K562 (cell line): Measurements from ENCODE around the gene BMPR2. TPM values are rescaled to one million over a fixed set of nuclear protein-coding genes. Genes with fewer than 3 reads are reported as not detected.

Source experiments
- ATAC-seq: fragments of 200-7000 bp; cut with Tn5 transposase; 3 replicates; pipeline ENCODE4 v1.9.1; 2020; ENCODE audit warnings: moderate library complexity
- BruUV-seq: library from RNA; stranded (reverse); fragments of 400-500 nt; replicated peaks from 2 replicates; lab custom pipeline; 2021; lab: Mats Ljungman, UMichigan
- CTCF ChIA-PET: fragments of 300-600 bp; formaldehyde crosslinking; extraction: SDS; loops from one replicate; lab custom pipeline; 2021; ENCODE audit warnings: low intra/inter-chr PET ratio; lab: Yijun Ruan, JAX
- POLR2A ChIA-PET: fragments of 300-600, 350-650 bp; sonication (Branson Sonifier 250); formaldehyde crosslinking; extraction: SDS; loops from one replicate; lab custom pipeline; 2021; ENCODE audit warnings: antibody characterized with exemption, inconsistent platforms; lab: Yijun Ruan, JAX
- DNase-seq, 4 experiments: peaks; one replicate each; pipeline versions ENCODE4 v3.0.0 to v3.0.0-alpha.2; 2011 to 2018; ENCODE audit warnings: low spot score in 3 of 4, mixed read lengths in 3 of 4; ENCODE audit errors: extremely low read depth in 1 of 4
- FAIRE-seq: peaks from 2 replicates; lab custom pipeline; 2011; peaks lifted over from hg19 to GRCh38; lab: Jason Lieb, UNC
- H2AFZ ChIP-seq: 2 replicates; pipeline ENCODE4 v1.6.0; 2011; ENCODE audit warnings: low read depth, low read length, control low read depth, inconsistent platforms
- H3K27ac ChIP-seq: fragments of 200-600 bp; 3 replicates; pipeline ENCODE4 v1.8.0; 2011; ENCODE audit warnings: low read depth, mild to moderate bottlenecking, control low read depth, inconsistent platforms, low read length, moderate library complexity, mixed read lengths; ENCODE audit errors: extremely low read depth
- H3K27me3 ChIP-seq, 2 experiments: fragments of 300-600 bp in 1 of 2; 2 replicates in 1 of 2; 3 replicates in 1 of 2; pipeline versions ENCODE4 v1.6.0 to v1.8.0; 2011; ENCODE audit warnings: inconsistent platforms in 2 of 2, low read length in 2 of 2, mild to moderate bottlenecking in 1 of 2, mixed read lengths in 1 of 2, moderate library complexity in 1 of 2; ENCODE audit not compliant: control insufficient read depth in 2 of 2, insufficient read depth in 2 of 2
- H3K36me3 ChIP-seq: fragments of 300-600 bp; 3 replicates; pipeline ENCODE4 v1.8.0; 2011; ENCODE audit warnings: mild to moderate bottlenecking, low read length, inconsistent platforms; ENCODE audit not compliant: control insufficient read depth, insufficient read depth
- H3K4me1 ChIP-seq, 2 experiments: fragments of 200-600 bp in 1 of 2; replicated peaks in 1 of 2; 2 replicates in 1 of 2; 3 replicates in 1 of 2; pipeline versions ENCODE4 v1.5.1 to v1.8.0; 2011; ENCODE audit warnings: inconsistent platforms in 2 of 2, low read length in 2 of 2, mild to moderate bottlenecking in 1 of 2, mixed read lengths in 1 of 2, moderate library complexity in 1 of 2; ENCODE audit not compliant: control insufficient read depth in 2 of 2, insufficient read depth in 2 of 2
- H3K4me2 ChIP-seq: 2 replicates; pipeline ENCODE4 v1.6.1; 2011; ENCODE audit warnings: low read length, control low read depth, inconsistent platforms, mixed read lengths; ENCODE audit not compliant: insufficient read depth
- H3K4me3 ChIP-seq: fragments of 200-600 bp; sonication (generic), shearing (Covaris generic); 2 replicates; pipeline ENCODE4 v1.5.1; 2016; ENCODE audit warnings: control low read depth, inconsistent platforms
- H3K79me2 ChIP-seq: fragments of 200-600 bp; 3 replicates; pipeline ENCODE4 v1.8.0; 2011; ENCODE audit warnings: low read length, inconsistent platforms; ENCODE audit not compliant: control insufficient read depth, insufficient read depth
- H3K9ac ChIP-seq, 2 experiments: 2 replicates each; pipeline versions ENCODE4 v1.6.0 to v1.6.1; 2011; ENCODE audit warnings: low read depth in 2 of 2, low read length in 2 of 2, control low read depth in 1 of 2, inconsistent platforms in 1 of 2, mild to moderate bottlenecking in 1 of 2, mixed read lengths in 1 of 2; ENCODE audit not compliant: insufficient read depth in 1 of 2
- H3K9me1 ChIP-seq: one replicate; pipeline ENCODE4 v1.6.0; 2011; ENCODE audit warnings: inconsistent platforms, mild to moderate bottlenecking, low read length, moderate library complexity; ENCODE audit not compliant: control insufficient read depth, insufficient read depth
- H3K9me3 ChIP-seq: replicated peaks from 2 replicates; pipeline ENCODE4 v1.5.1; 2011; ENCODE audit warnings: low read depth, low read length, inconsistent platforms; ENCODE audit not compliant: control insufficient read depth, insufficient read depth
- H4K20me1 ChIP-seq: replicated peaks from 2 replicates; pipeline ENCODE4 v1.6.1; 2011; ENCODE audit warnings: low read length, inconsistent platforms, mixed read lengths; ENCODE audit not compliant: control insufficient read depth, insufficient read depth
- REST ChIP-seq, 2 experiments: fragments of 450-650 bp; formaldehyde crosslinking in 1 of 2; IDR thresholded peaks; 2 replicates each; pipeline versions ENCODE4 v1.4.0 to v1.6.1; 2014 to 2020; ENCODE audit warnings: mild to moderate bottlenecking in 2 of 2, borderline replicate concordance in 1 of 2, low read depth in 1 of 2
- ZNF217 ChIP-seq: sonication (generic); formaldehyde crosslinking; IDR thresholded peaks from 2 replicates; pipeline ENCODE4 v1.8.0; 2022; ENCODE audit warnings: mild to moderate bottlenecking, missing genetic modification reagents
- WGBS: fragments of 100-300 bp; shearing (Covaris generic); methylation state at CpG from one replicate; pipeline ENCODE4 v1.1.6; 2016; ENCODE audit warnings: low coverage, mixed read lengths; ENCODE audit not compliant: insufficient coverage; ENCODE audit errors: missing lambda C conversion rate; 5-methylcytosine and 5-hydroxymethylcytosine counted together
- in situ Hi-C: fragments of 300-500 bp; cut with MboI; formaldehyde crosslinking; loops from 4 replicates; pipeline ENCODE4 v1.15.0; 2018; ENCODE audit warnings: inconsistent platforms, mixed read lengths
- intact Hi-C: fragments of 100-400 bp; cut with micrococcal nuclease; formaldehyde crosslinking; loops from 2 replicates; pipeline ENCODE4 v1.14.2; 2022
- polyA plus RNA-seq, 8 experiments: library from polyadenylated mRNA; depleted of rRNA in 4 of 8; stranded (reverse) in 5 of 8; unstranded in 3 of 8; fragments of >200 nt; fragmentation: Nextera tagmentation in 2 of 8; fragmentation: Illumina TruSeq in 1 of 8; extraction: Ambion mirVana in 2 of 8; extraction: Trizol in 1 of 8; gene quantifications; 2 replicates each; pipeline versions ENCODE4 v1.2.1 to v1.2.3, GENCODE V29; 2011 to 2014; ENCODE audit warnings: inconsistent platforms in 1 of 8, missing spikeins in 1 of 8
- total RNA-seq, 7 experiments: library from RNA; depleted of rRNA in 6 of 7; stranded (reverse); fragments of >200 nt in 6 of 7; fragmentation: Illumina TruSeq in 2 of 7; extraction: Trizol in 2 of 7; gene quantifications; 2 replicates each; pipeline versions ENCODE4 v1.2.1 to v1.2.3, GENCODE V29; 2011 to 2021; ENCODE audit warnings: low replicate concordance in 1 of 7
- TF ChIP-seq, protein P1 (sequence below): sonication (generic); formaldehyde crosslinking; IDR thresholded peaks from 2 replicates; pipeline ENCODE4 v1.8.0; 2022; ENCODE audit warnings: mild to moderate bottlenecking, missing genetic modification reagents

BMPR2 gene
- total and polyA plus RNA-seq, 9 of the 15 experiments (the other 6 are each of a cell fraction or from before 2014, with no cell fraction given), result 0.73 to 5.0 (median 3.3) TPM

DNA sequence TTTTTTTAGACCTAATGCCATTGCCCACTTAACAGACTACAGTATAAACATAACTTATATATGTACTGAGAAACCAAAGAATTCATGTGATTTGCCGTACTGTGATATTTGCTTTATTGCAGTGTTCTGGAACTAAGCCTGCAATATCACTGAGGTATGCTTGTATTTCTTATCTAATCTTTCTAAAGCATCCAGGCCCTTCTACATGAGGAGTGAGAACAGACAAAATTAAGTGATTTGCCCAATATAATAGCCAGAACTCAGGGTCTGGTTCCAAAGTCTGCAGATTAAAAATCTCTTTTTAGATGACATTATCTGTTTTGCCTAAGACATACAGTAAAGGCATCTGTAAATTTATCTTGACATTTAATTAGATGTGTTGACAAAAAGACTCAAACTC lies 41.9 kb downstream of the BMPR2 start:
- Histone ChIP-seq H3K4me1 (peaks cover 0 to 6% of the 10 kb centered on the region in 2 experiments; a peak in 3 of 5 replicates), H3K36me3 (no peaks in the 10 kb centered on the region), H2AFZ (no peak overlapping the region), H3K9ac (no peak overlapping the region), H3K4me2 (no peak overlapping the region), H3K9me3 (no peaks in the 10 kb centered on the region), H3K9me1 (no peaks in the 10 kb centered on the region), H4K20me1 (no peaks in the 10 kb centered on the region), H3K27ac (no peak overlapping the region), H3K27me3 (no peaks in the 10 kb centered on the region), H3K4me3 (no peak overlapping the region), H3K79me2 (no peaks in the 10 kb centered on the region)
- ChIA-PET CTCF (no interaction called here), POLR2A (no interaction called here)
- in situ Hi-C loops, result no loop called here
- FAIRE-seq (no peak), DNase-seq (no peak), ATAC-seq (no peak)
- no TSS peak for BruUV-seq
- intact Hi-C loops, result no loop called here
- TF ChIP-seq REST (IDR thresholded peaks at IDR 0.05; ENCODE audit: borderline replicate concordance) (no peak), REST (CRISPR knock-in tag; IDR thresholded peaks at IDR 0.05; ENCODE audit: low read depth) (no peak), ZNF217 (CRISPR knock-in tag) (no peak)
- TF ChIP-seq, protein P1, sequence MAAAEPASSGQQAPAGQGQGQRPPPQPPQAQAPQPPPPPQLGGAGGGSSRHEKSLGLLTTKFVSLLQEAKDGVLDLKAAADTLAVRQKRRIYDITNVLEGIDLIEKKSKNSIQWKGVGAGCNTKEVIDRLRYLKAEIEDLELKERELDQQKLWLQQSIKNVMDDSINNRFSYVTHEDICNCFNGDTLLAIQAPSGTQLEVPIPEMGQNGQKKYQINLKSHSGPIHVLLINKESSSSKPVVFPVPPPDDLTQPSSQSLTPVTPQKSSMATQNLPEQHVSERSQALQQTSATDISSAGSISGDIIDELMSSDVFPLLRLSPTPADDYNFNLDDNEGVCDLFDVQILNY, result no peak
- WGBS, result 38% methylated on average over 1 of the region's 1 CpG
